HUES48 (cell line): Measurements from ENCODE around the gene KIF5C.

Source experiments
- H3K27ac ChIP-seq: one replicate; pipeline ENCODE4 v1.7.0; 2013; ENCODE audit warnings: low read depth, low read length, inconsistent platforms
- H3K27me3 ChIP-seq: 2 replicates; pipeline ENCODE4 v1.6.1; 2013; ENCODE audit warnings: mild to moderate bottlenecking, low read length; ENCODE audit not compliant: control insufficient read depth, insufficient read depth
- H3K36me3 ChIP-seq: 2 replicates; pipeline ENCODE4 v1.6.1; 2013; ENCODE audit warnings: low read length; ENCODE audit not compliant: control insufficient read depth, insufficient read depth
- H3K4me1 ChIP-seq: 2 replicates; pipeline ENCODE4 v1.6.1; 2013; ENCODE audit warnings: mild to moderate bottlenecking, low read length; ENCODE audit not compliant: control insufficient read depth, insufficient read depth
- H3K4me3 ChIP-seq: 2 replicates; pipeline ENCODE4 v1.5.1; 2013; ENCODE audit warnings: mild to moderate bottlenecking, low read depth, low read length
- H3K9ac ChIP-seq: 2 replicates; pipeline ENCODE4 v1.6.1; 2013; ENCODE audit warnings: mild to moderate bottlenecking, low read depth, low read length, moderate library complexity
- H3K9me3 ChIP-seq: 2 replicates; pipeline ENCODE4 v1.6.1; 2013; ENCODE audit warnings: low read length; ENCODE audit not compliant: control insufficient read depth, insufficient read depth

KIF5C gene

DNA sequence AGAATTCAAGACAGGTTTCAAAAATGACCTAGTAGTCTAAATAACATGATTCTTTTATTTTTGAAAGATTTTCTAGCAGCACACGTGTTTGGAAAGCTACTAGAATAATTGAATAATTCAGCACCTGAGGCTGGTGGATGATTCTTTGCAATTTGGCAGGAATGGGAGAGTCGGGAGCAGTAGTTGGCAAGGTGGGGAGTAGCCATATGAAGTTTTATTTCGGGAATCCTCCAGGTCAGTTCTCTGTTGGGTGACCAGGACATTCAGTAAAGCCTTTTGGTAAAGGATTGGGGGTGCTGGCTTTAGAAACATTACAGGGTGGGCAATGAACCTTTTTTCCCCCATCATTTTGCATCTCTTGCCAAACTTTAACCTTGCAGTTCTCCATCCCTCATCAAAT, 88.4 kb downstream of the KIF5C start:
- no peak overlapping the region for H3K27ac ChIP-seq
- peaks cover 5% of the 10 kb centered on the region; the same call in 1 of the 2 replicates for H3K4me1 ChIP-seq
- peaks cover 57% of the 10 kb centered on the region for H3K36me3 ChIP-seq

DNA sequence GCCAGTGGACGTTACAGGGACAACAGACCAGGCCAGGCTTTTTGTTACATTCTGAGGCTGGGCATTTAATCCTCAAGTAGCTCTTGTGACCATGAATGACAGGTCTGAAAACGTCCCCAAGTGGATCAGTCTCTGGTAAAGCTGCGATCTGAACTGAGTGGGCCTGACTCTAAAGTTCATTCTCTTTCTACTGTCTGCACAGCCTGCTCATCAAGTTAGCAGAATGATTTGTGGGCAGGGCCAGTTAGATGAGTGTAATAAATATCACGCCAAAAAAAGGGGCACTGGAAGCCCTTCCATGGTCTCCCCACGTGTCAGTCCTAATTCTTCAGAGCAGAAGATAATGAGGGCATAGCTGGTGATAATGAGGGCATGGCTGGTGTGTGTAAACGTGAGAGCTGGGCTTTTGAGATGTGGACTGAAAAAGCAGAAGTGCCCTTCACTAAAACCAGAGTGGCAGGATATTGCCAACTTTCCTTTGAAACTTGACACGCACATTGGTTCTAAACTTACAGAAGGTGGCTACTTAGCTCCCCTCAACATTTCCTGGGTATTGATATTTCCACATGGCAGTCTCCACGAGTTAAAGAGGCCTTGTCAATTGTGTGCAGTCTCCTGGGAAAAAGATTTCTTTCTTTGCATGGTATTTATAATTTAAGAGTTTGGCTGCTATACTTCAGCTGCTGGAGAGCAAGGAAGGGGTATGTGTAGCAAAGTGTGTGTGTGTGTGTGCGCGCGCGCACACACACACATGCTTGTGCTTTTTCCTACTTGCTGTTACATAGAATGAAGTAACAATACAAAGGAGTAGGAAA, 90.8 kb downstream of the KIF5C start:
- no peak overlapping the region for H3K4me3 ChIP-seq
- H3K9ac ChIP-seq: no peak overlapping the region
- H3K27ac ChIP-seq: no peak overlapping the region
- peaks cover 10% of the 10 kb centered on the region; the same call in 1 of the 2 replicates for H3K4me1 ChIP-seq
- H3K27me3 ChIP-seq: no peaks in the 10 kb centered on the region
- no peaks in the 10 kb centered on the region for H3K9me3 ChIP-seq
- peaks cover 47% of the 10 kb centered on the region for H3K36me3 ChIP-seq

More for the DNA sequence above, 88.4 kb downstream of the KIF5C start:
- Histone ChIP-seq H3K4me3 (no peak overlapping the region), H3K9me3 (no peaks in the 10 kb centered on the region), H3K27me3 (no peaks in the 10 kb centered on the region), H3K9ac (no peak overlapping the region)

- Histone ChIP-seq H3K9ac (no peak overlapping the region), H3K4me3 (no peak overlapping the region), H3K27ac (no peak overlapping the region), H3K27me3 (no peaks in the 10 kb centered on the region), H3K4me1 (peaks cover 10% of the 10 kb centered on the region; the same call in 1 of the 2 replicates), H3K9me3 (no peaks in the 10 kb centered on the region), H3K36me3 (peaks cover 44% of the 10 kb centered on the region)
These were observed 91.4 kb downstream of the KIF5C start for GRCh38 chr2:148966438-148966758.

DNA sequence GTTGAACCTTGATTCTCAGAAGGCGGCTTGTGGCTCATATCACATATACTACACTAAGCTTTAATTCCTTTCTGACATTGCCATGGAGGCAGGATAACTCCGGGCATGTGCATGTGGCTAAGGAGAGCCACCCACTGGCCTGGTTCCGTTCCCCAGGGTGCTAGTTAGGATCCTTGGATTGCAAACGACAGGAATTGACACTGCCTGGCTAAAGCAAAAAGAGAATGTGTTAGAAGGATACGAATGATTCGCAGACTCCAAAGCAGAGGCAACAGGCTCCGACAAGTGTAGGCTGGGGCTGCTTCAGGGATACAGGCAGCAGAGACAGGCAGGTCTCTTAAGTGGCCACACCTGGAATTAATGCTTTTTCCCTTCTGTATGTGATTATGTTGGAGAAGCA, 92.0 kb downstream of the KIF5C start:
- Histone ChIP-seq H3K27me3 (no peaks in the 10 kb centered on the region), H3K4me3 (no peak overlapping the region), H3K4me1 (peaks cover 10% of the 10 kb centered on the region; the same call in 1 of the 2 replicates), H3K9ac (no peak overlapping the region), H3K9me3 (no peaks in the 10 kb centered on the region), H3K27ac (no peak overlapping the region), H3K36me3 (peaks cover 38% of the 10 kb centered on the region)

- Histone ChIP-seq H3K4me3 (no peak overlapping the region), H3K4me1 (peaks cover 10% of the 10 kb centered on the region; the same call in 1 of the 2 replicates), H3K9me3 (no peaks in the 10 kb centered on the region), H3K9ac (no peak overlapping the region), H3K36me3 (peaks cover 34% of the 10 kb centered on the region), H3K27ac (no peak overlapping the region), H3K27me3 (no peaks in the 10 kb centered on the region)
These were observed 92.6 kb downstream of the KIF5C start for GRCh38 chr2:148967578-148967977.

DNA sequence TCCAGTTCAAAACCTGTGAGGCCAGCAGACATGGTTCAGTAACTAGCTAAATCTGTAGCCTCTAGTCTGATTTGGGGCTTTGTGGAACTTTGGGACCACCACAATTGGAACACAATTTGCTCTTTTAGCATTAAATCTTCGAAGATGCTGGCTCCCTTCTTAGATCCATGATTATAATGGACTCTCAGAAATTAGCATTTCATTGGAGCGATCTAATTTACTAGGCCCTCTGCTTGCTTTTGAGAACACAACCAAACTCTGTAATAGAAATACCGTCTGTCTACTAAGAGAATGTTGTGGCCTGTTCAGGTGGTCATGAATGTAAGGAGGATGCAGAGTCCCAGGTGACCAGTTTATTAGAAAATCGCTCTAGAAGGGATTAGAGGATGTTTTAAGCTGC, 93.3 kb downstream of the KIF5C start:
- Histone ChIP-seq H3K9me3 (no peaks in the 10 kb centered on the region), H3K27me3 (no peaks in the 10 kb centered on the region), H3K27ac (no peak overlapping the region), H3K4me3 (no peak overlapping the region), H3K36me3 (peaks cover 32% of the 10 kb centered on the region), H3K4me1 (peaks cover 15% of the 10 kb centered on the region), H3K9ac (no peak overlapping the region)

DNA sequence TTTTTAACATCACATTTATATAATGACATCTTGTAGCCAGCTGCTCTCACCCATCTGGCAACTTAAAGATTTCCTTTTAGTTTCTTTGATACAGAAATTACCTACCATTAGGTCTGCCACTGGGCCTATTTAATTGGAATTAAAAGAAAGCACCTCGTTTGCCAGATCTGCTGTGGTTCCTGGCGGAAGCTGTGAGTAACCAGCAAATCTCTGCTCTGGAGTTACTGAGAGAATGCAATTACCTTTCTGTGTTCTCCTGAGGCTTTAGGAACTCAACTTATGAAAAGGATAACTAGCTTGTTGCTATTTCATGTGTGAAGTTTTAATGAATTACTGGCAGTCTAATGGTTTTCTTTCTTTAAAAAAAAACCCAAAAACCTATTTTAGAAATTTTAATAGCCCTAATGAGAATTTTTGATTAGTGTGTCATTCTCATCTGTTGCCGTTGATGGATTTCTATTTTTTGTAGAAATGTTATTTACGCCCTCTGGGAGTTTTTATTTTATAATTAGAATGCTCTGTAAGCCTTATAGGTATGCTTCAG, 93.8 kb downstream of the KIF5C start:
- Histone ChIP-seq H3K4me1 (peaks cover 20% of the 10 kb centered on the region), H3K27me3 (no peaks in the 10 kb centered on the region), H3K9me3 (no peaks in the 10 kb centered on the region), H3K9ac (no peak overlapping the region), H3K4me3 (no peak overlapping the region), H3K27ac (no peak overlapping the region), H3K36me3 (peaks cover 28% of the 10 kb centered on the region)

GRCh38 chr2:148969659-148970061, 94.6 kb downstream of the KIF5C start:
- Histone ChIP-seq H3K27me3 (no peaks in the 10 kb centered on the region), H3K36me3 (peaks cover 27% of the 10 kb centered on the region), H3K9me3 (no peaks in the 10 kb centered on the region), H3K4me3 (no peak overlapping the region), H3K4me1 (peaks cover 28% of the 10 kb centered on the region), H3K9ac (no peak overlapping the region), H3K27ac (no peak overlapping the region)

DNA sequence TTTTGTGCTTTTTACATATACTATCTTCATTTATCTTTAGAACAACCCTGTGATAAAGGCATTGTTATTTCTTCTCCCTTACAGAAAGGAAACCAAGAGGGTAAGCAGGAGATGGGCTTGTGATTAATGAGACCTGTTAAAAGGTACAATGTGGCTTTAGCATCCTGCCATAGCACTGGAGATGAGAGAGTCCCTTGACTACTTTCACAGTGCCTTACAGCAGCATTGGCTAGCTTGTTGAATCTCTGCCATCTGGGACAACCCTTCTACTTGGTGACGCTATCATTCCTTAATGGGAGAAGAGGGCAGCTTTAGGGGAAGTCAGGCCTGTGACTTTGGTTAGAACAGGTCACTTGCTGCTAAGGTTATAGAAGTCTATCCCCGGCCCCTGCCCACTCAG, 95.4 kb downstream of the KIF5C start:
- Histone ChIP-seq H3K9me3 (no peaks in the 10 kb centered on the region), H3K4me3 (no peak overlapping the region), H3K4me1 (peaks cover 31% of the 10 kb centered on the region), H3K9ac (no peak overlapping the region), H3K27ac (no peak overlapping the region), H3K36me3 (peaks cover 25% of the 10 kb centered on the region), H3K27me3 (no peaks in the 10 kb centered on the region)

GRCh38 chr2:148971547-148971946, 96.5 kb downstream of the KIF5C start:
- H3K27me3 ChIP-seq: no peaks in the 10 kb centered on the region
- peaks cover 31% of the 10 kb centered on the region for H3K4me1 ChIP-seq
- H3K36me3 ChIP-seq: peaks cover 17% of the 10 kb centered on the region
- no peaks in the 10 kb centered on the region for H3K9me3 ChIP-seq
- H3K9ac ChIP-seq: no peak overlapping the region
- H3K4me3 ChIP-seq: no peak overlapping the region
- no peak overlapping the region for H3K27ac ChIP-seq

GRCh38 chr2:148974095-148974494, 99.1 kb downstream of the KIF5C start:
- H3K4me3 ChIP-seq: no peak overlapping the region
- H3K27me3 ChIP-seq: no peaks in the 10 kb centered on the region
- no peak overlapping the region; the same call in 1 of the 2 replicates for H3K9ac ChIP-seq
- peaks cover 21% of the 10 kb centered on the region for H3K4me1 ChIP-seq
- peaks cover 23% of the 10 kb centered on the region for H3K36me3 ChIP-seq
- H3K9me3 ChIP-seq: no peaks in the 10 kb centered on the region
- H3K27ac ChIP-seq: peak overlapping the region; percentile 84
